A549 (cell line): Measurements from ENCODE around the gene SEMG1. TPM values are rescaled to one million over a fixed set of nuclear protein-coding genes. Genes with fewer than 3 reads are reported as not detected.

ENCODE experiments used
- ATAC-seq, 2 experiments: fragments of 200-7000 bp in 1 of 2; fragments of >200 bp in 1 of 2; cut with Nextera tagmentation in 1 of 2; cut with Tn5 transposase in 1 of 2; 3 replicates each; pipeline versions ENCODE4 v1.8.0 to v1.9.1; 2018 to 2020; ENCODE audit warnings: mild to moderate bottlenecking in 1 of 2, moderate library complexity in 1 of 2
- CTCF ChIA-PET: fragments of 300-600 bp; sonication (Branson Sonifier 250); formaldehyde crosslinking; extraction: SDS; loops from one replicate; lab custom pipeline; 2021; ENCODE audit warnings: antibody characterized with exemption, inconsistent platforms; lab: Yijun Ruan, JAX
- POLR2A ChIA-PET: fragments of 350-600 bp; formaldehyde crosslinking; extraction: SDS; loops from one replicate; lab custom pipeline; 2021; ENCODE audit warnings: antibody characterized with exemption, inconsistent platforms; lab: Yijun Ruan, JAX
- DNase-seq, 2 experiments: peaks; one replicate each; pipeline versions ENCODE4 v3.0.0 to v3.0.0-alpha.2; 2011 to 2016; ENCODE audit warnings: low read depth in 1 of 2, low spot score in 1 of 2
- FAIRE-seq: peaks from 2 replicates; lab custom pipeline; 2011; peaks lifted over from hg19 to GRCh38; lab: Jason Lieb, UNC
- H3K27ac ChIP-seq, 2 experiments: fragments of >200 bp; sonication (Bioruptor Twin); formaldehyde crosslinking; 3 replicates each; pipeline ENCODE4 v1.5.1; 2016 to 2017
- H3K4me1 ChIP-seq: fragments of >200 bp; sonication (Bioruptor Twin); formaldehyde crosslinking; 3 replicates; pipeline ENCODE4 v1.6.1; 2016
- H3K4me2 ChIP-seq: fragments of >200 bp; sonication (Bioruptor Twin); formaldehyde crosslinking; 3 replicates; pipeline ENCODE4 v1.6.1; 2016
- H3K4me3 ChIP-seq: fragments of >200 bp; sonication (Bioruptor Twin); formaldehyde crosslinking; 3 replicates; pipeline ENCODE4 v1.5.1; 2016
- H3K9me3 ChIP-seq: fragments of >200 bp; sonication (Bioruptor Twin); formaldehyde crosslinking; 3 replicates; pipeline ENCODE4 v1.6.1; 2016
- BCL3 ChIP-seq: fragments of >200 bp; sonication (Bioruptor Twin); formaldehyde crosslinking; IDR thresholded peaks from 3 replicates; pipeline ENCODE4 v1.6.1; 2016
- CEBPB ChIP-seq, 2 experiments: fragments of >200 bp in 1 of 2; sonication (Bioruptor Twin) in 1 of 2; formaldehyde crosslinking in 1 of 2; IDR thresholded peaks; 2 replicates each; pipeline ENCODE4 v1.6.1; 2012 to 2016
- CHD2 ChIP-seq: fragments of 150-350 bp; IDR thresholded peaks from 2 replicates; pipeline ENCODE4 v1.6.1; 2014; ENCODE audit warnings: low read length; ENCODE audit not compliant: partially characterized antibody
- CHD4 ChIP-seq: fragments of 200-600 bp; sonication (generic); IDR thresholded peaks from 2 replicates; pipeline ENCODE4 v1.6.1; 2016; ENCODE audit warnings: antibody characterized with exemption, mild to moderate bottlenecking, borderline replicate concordance
- CTCF ChIP-seq: fragments of >200 bp; sonication (Bioruptor Twin); formaldehyde crosslinking; IDR thresholded peaks from 3 replicates; pipeline ENCODE4 v1.5.1; 2016
- HES2 ChIP-seq: fragments of >200 bp; sonication (Bioruptor Twin); formaldehyde crosslinking; IDR thresholded peaks from 2 replicates; pipeline ENCODE4 v1.6.1; 2016
- HOXB5 ChIP-seq: fragments of 250-450 bp; sonication (Bioruptor Pico); IDR thresholded peaks from 2 replicates; pipeline ENCODE4 v1.5.0; 2020; ENCODE audit warnings: mild to moderate bottlenecking, moderate library complexity
- KDM5A ChIP-seq: fragments of 200-600 bp; sonication (generic); IDR thresholded peaks from 2 replicates; pipeline ENCODE4 v1.6.1; 2016; ENCODE audit warnings: antibody characterized with exemption, mild to moderate bottlenecking
- MAFK ChIP-seq: fragments of 450-650 bp; IDR thresholded peaks from 2 replicates; pipeline ENCODE4 v1.6.1; 2014; ENCODE audit not compliant: partially characterized antibody
- MAZ ChIP-seq: fragments of 150-350 bp; IDR thresholded peaks from 2 replicates; pipeline ENCODE4 v1.6.1; 2014; ENCODE audit warnings: antibody characterized with exemption, low read depth, low read length, borderline replicate concordance
- PBX3 ChIP-seq: IDR thresholded peaks from 2 replicates; pipeline ENCODE4 v1.6.1; 2012
- PHF8 ChIP-seq: fragments of 200-600 bp; sonication (generic); IDR thresholded peaks from 2 replicates; pipeline ENCODE4 v1.6.1; 2016; ENCODE audit warnings: low read depth, mild to moderate bottlenecking, antibody characterized with exemption, moderate library complexity, borderline replicate concordance
- POLR2A ChIP-seq: IDR thresholded peaks from 2 replicates; pipeline ENCODE4 v1.6.1; 2012; ENCODE audit warnings: mild to moderate bottlenecking, low read length
- RARB ChIP-seq: fragments of 250-450 bp; sonication (Bioruptor Pico); IDR thresholded peaks from 2 replicates; pipeline ENCODE4 v1.8.0; 2021; ENCODE audit warnings: mild to moderate bottlenecking, moderate library complexity
- USF2 ChIP-seq: fragments of 450-650 bp; IDR thresholded peaks from 2 replicates; pipeline ENCODE4 v1.6.1; 2014; ENCODE audit warnings: antibody characterized with exemption
- ZC3H11A ChIP-seq: fragments of 450-650 bp; IDR thresholded peaks from 2 replicates; pipeline ENCODE4 v1.6.1; 2014; ENCODE audit warnings: antibody characterized with exemption, mild to moderate bottlenecking
- ZNF302 ChIP-seq: fragments of 250-450 bp; sonication (Bioruptor Pico); IDR thresholded peaks from 2 replicates; pipeline ENCODE4 v1.9.0; 2021; ENCODE audit warnings: inconsistent platforms, mild to moderate bottlenecking, moderate library complexity
- ZSCAN20 ChIP-seq: fragments of 250-450 bp; sonication (Bioruptor Pico); IDR thresholded peaks from 2 replicates; pipeline ENCODE4 v1.8.0; 2022; ENCODE audit warnings: mild to moderate bottlenecking, moderate library complexity
- WGBS: methylation state at CpG from one replicate; pipeline ENCODE4 v1.1.6; 2017; ENCODE audit errors: missing lambda C conversion rate; 5-methylcytosine and 5-hydroxymethylcytosine counted together
- polyA plus RNA-seq, 4 experiments: library from polyadenylated mRNA; depleted of rRNA in 3 of 4; stranded (reverse); fragments of >200 nt; fragmentation: RNase III in 1 of 4; extraction: RNeasy Plus Mini Kit Qiagen cat#74134 plus additional on column Dnase treatment in 1 of 4; gene quantifications; 2 replicates in 3 of 4; 3 replicates in 1 of 4; pipeline ENCODE4 v1.2.3, GENCODE V29; 2011 to 2017

Gene SEMG1
- polyA plus RNA-seq, 2 of the 4 experiments (the other 2 are of a cell fraction) = not detected

GRCh38 chr20:45251884-45252560 lies 45.2 kb downstream of the SEMG1 start:
- ChIA-PET CTCF (interaction anchor here (1.4 kb wide), 1 partner anchor 140 kb away, joined by 3 read pairs; no protein-coding TSS in a partner anchor), POLR2A (no interaction called here)
- ATAC-seq = no peak
- peaks cover 23% of the 10 kb centered on the region for H3K4me1 ChIP-seq
- TF ChIP-seq HOXB5 (CRISPR knock-in tag) (no peak), MAFK (peak; percentile 91), POLR2A (no peak), CEBPB (IDR thresholded peaks at IDR 0.05) (no peak), MAZ (no peak), CTCF (no peak)
- 34% methylated on average over 5 of the region's 5 CpGs for WGBS
- FAIRE-seq = no peak
- no peaks in the 10 kb centered on the region for H3K9me3 ChIP-seq
- no peak for DNase-seq
- no peak overlapping the region for H3K27ac ChIP-seq
- no peak overlapping the region for H3K4me2 ChIP-seq
- no peak overlapping the region for H3K4me3 ChIP-seq

GRCh38 chr20:45253261-45253660 lies 46.4 kb downstream of the SEMG1 start:
- CTCF ChIA-PET = interaction anchor here (1.1 to 1.5 kb wide), 4 partner anchors 8 to 157 kb away, joined by 3 to 7 read pairs (median 4); no protein-coding TSS in a partner anchor
- ATAC-seq (no peak), DNase-seq (no peak), FAIRE-seq (no peak)
- Histone ChIP-seq H3K27ac (no peak overlapping the region; a peak in 1 of 6 replicates), H3K4me1 (peaks cover 23% of the 10 kb centered on the region), H3K4me2 (peak overlapping the region; percentile 62; the same call in 1 of the 3 replicates), H3K9me3 (no peaks in the 10 kb centered on the region), H3K4me3 (no peak overlapping the region)
- POLR2A ChIA-PET = no interaction called here
- 65% methylated on average over 4 of the region's 4 CpGs for WGBS
- TF ChIP-seq POLR2A (no peak), KDM5A (no peak), ZC3H11A (no peak), ZSCAN20 (CRISPR knock-in tag) (no peak), ZNF302 (no peak), RARB (no peak), PHF8 (no peak), CHD2 (no peak), BCL3 (no peak), PBX3 (no peak), CHD4 (no peak)

GRCh38 chr20:45254383-45255262 lies 47.8 kb downstream of the SEMG1 start, which contains the start of gene SLPI:
Gene SLPI (minus strand): TSS chr20:45254564. CDS start chr20:45254543, 21 bp downstream.
- Histone ChIP-seq H3K4me1 (peaks cover 23% of the 10 kb centered on the region), H3K27ac (peak within 1 kb of the TSS; percentile 54 to 70), H3K4me3 (peak within 1 kb of the TSS; percentile 11; the same call in 1 of the 3 replicates), H3K9me3 (no peaks in the 10 kb centered on the region)
- peak; percentile 52 to 72; a peak in 5 of 6 replicates for ATAC-seq
- ChIA-PET CTCF (interaction anchor here (0.7 to 1.7 kb wide), 10 partner anchors 10 to 1425 kb away, joined by 3 to 9 read pairs (median 3); no protein-coding TSS in a partner anchor), POLR2A (interaction anchor here (0.6 kb wide), 1 partner anchor 23 kb away, joined by 3 read pairs; no protein-coding TSS in a partner anchor)
- DNase-seq = peak; percentile 18 to 70
- no peak for FAIRE-seq
- WGBS = 16% methylated on average over 6 of the region's 7 CpGs
- TF ChIP-seq HES2 (peak; percentile 72; the same call in 1 of the 2 replicates), CEBPB (IDR thresholded peaks at IDR 0.05) (peak; percentile 46 to 88; a peak in 3 of 4 replicates), USF2 (no peak), CTCF (no peak)
- TF ChIP-seq, all 56 proteins: peak for 2
- H3K4me2 ChIP-seq = peak within 1 kb of the TSS; percentile 62
